Measurements from ENCODE around the gene FAM180A.
"Not testable (repeated sequence)": the region's sequence is repeated elsewhere in the genome, so short reads cannot be mapped to it uniquely, and the experiment has no call there.

FAM180A gene

DNA sequence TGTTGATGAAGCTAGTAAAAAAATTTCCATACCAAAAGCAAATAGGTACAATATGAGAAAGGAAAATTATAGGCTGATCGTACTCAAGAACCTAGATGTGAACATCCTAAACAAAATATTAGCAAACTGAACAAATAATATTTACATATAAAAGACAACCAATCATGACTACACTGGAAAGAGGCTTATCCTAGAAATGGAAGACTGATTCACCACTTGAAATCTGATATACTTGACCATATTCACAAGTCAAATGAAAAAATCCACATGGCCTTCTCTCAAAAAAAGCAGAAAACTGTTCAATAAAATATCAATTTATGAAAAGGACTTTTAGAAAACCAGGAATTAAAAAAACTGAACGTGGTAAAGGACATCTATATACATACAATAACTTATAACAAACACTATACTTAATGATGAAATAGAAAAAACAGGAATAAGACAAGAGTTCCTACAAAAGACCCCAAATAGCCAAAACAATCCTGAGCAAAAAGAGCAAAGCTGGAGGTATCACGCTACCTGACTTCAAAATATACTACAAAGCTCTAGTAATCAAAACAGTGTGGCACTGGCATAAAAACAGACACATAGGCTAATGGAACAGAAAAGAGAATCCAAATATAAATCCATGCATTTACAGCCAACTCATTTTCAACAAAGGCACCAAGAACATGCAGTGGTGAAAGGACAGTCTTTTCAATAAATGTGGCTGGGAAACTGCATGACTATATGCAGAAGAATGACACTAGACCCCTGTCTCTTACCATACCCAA, 29.2 kb upstream of the FAM180A start:
- Histone ChIP-seq H3K4me3 (no peak overlapping the region), H3K27me3 (no peaks in the 10 kb centered on the region), H3K9me3 (peaks cover 0 to 8% (median 0%) of the 10 kb centered on the region in 3 donors), H3K27ac (no peak overlapping the region), H3K4me1 (no peaks in the 10 kb centered on the region), H3K36me3 (no peaks in the 10 kb centered on the region)
- intact Hi-C loops (cut with DNase I; ENCODE audit: low total_unique reads), result no loop called here
- DNase-seq, result no peak
- TF ChIP-seq, protein P1, sequence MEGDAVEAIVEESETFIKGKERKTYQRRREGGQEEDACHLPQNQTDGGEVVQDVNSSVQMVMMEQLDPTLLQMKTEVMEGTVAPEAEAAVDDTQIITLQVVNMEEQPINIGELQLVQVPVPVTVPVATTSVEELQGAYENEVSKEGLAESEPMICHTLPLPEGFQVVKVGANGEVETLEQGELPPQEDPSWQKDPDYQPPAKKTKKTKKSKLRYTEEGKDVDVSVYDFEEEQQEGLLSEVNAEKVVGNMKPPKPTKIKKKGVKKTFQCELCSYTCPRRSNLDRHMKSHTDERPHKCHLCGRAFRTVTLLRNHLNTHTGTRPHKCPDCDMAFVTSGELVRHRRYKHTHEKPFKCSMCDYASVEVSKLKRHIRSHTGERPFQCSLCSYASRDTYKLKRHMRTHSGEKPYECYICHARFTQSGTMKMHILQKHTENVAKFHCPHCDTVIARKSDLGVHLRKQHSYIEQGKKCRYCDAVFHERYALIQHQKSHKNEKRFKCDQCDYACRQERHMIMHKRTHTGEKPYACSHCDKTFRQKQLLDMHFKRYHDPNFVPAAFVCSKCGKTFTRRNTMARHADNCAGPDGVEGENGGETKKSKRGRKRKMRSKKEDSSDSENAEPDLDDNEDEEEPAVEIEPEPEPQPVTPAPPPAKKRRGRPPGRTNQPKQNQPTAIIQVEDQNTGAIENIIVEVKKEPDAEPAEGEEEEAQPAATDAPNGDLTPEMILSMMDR (IDR thresholded peaks at IDR 0.05), result no peak

DNA sequence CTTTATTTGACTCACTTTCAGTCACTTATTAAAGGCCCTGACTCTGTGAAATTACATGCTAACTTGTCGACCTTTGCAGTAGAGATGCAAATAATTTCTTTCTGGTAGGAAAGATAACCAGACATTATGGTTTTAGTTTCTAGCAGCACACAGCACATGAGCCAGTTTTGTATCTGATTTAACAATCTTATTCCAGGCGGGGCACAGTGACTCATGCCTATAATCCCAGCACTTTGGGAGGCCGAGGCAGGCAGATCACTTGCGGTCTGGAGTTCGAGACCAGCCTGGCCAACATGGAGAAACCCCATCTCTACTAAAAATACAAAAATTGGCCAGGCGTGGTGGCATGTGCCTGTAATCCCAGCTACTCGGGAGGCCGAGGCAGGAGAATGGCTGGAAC, 27.3 kb upstream of the FAM180A start:
- H3K9me3 ChIP-seq; H3K27ac ChIP-seq; intact Hi-C loops (cut with DNase I; ENCODE audit: low total_unique reads); DNase-seq; H3K36me3 ChIP-seq; H3K4me1 ChIP-seq; H3K4me3 ChIP-seq; H3K27me3 ChIP-seq: not testable (repeated sequence)

DNA sequence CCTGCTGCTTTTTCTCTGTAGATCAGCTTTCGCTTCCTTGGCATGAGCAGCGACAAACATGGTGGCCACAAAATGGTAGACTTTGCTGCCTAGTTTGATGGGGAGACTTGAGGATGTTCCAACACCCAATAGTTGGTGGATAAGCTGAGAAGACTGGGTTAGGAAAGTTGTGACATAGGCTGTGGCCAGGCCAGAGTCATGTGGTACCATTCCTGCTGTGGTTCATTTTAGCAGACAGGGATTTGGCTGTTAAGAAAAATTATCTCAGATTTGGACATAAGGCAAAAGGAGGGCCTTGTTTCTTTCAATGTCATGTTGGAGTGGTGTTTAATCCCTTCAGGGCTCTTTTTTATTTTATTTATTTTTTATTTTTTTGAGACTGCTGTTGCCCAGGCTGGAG, 26.6 kb upstream of the FAM180A start:
- Histone ChIP-seq H3K9me3 (peaks cover 0 to 8% (median 0%) of the 10 kb centered on the region in 3 donors), H3K4me1 (no peaks in the 10 kb centered on the region), H3K36me3 (no peaks in the 10 kb centered on the region), H3K4me3 (no peak overlapping the region), H3K27me3 (no peaks in the 10 kb centered on the region), H3K27ac (no peak overlapping the region)
- DNase-seq, result no peak
- intact Hi-C loops (cut with DNase I; ENCODE audit: low total_unique reads), result no loop called here
- TF ChIP-seq, protein P1 (IDR thresholded peaks at IDR 0.05), result no peak

DNA sequence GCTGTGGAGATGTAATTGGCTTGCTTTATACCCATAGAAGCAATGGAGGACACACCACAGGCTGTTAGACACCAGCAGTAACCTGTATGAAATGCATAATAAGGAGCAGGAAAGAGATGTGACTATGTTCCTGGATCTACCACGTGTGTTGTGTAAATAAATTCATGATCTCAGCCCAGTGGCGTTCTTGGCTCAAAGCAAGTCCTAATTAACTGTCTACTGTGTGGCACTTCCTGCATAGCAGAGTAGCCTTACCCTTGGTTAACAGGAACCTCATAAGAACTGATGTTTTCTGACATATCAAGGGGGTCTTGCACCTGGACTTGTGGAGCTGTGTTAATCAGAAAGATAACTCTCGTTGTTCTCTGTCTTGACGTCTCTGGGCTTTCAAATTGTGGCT, 25.7 kb upstream of the FAM180A start:
- no peak overlapping the region for H3K27ac ChIP-seq

DNA sequence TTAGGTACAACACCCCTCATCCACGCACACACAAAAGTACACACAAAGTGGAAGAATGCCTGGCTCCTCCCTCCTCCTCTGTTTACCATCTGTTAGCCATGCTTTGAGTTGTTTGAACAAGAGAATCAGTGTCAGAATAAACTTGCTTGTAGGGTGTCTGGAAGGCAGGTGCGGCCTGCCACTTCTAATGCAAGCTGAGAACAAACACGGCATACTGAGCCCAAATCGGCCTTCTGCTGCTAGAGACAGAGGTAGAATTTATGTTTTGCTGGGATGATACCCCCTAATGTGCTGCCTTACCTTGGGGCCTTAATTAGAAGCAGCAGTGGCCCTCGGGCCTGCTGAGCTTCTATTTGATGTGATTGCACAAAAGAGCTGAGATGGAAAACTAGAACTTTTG, 24.9 kb upstream of the FAM180A start:
- Histone ChIP-seq H3K27ac (no peak overlapping the region), H3K4me1 (peaks cover 0 to 5% (median 0%) of the 10 kb centered on the region in 4 donors), H3K4me3 (no peak overlapping the region), H3K36me3 (no peaks in the 10 kb centered on the region), H3K9me3 (peaks cover 0 to 8% (median 0%) of the 10 kb centered on the region in 3 donors), H3K27me3 (no peaks in the 10 kb centered on the region)
- TF ChIP-seq, protein P1 (IDR thresholded peaks at IDR 0.05), result no peak
- DNase-seq, result no peak
- intact Hi-C loops (cut with DNase I; ENCODE audit: low total_unique reads), result no loop called here

More for the DNA sequence above, 25.7 kb upstream of the FAM180A start:
- Histone ChIP-seq H3K9me3 (peaks cover 0 to 8% (median 0%) of the 10 kb centered on the region in 3 donors), H3K36me3 (no peaks in the 10 kb centered on the region), H3K27me3 (no peaks in the 10 kb centered on the region), H3K4me3 (no peak overlapping the region), H3K4me1 (peaks cover 0 to 2% (median 0%) of the 10 kb centered on the region in 4 donors)
- intact Hi-C loops (cut with DNase I; ENCODE audit: low total_unique reads), result no loop called here
- TF ChIP-seq, protein P1 (IDR thresholded peaks at IDR 0.05), result no peak
- no peak for DNase-seq

DNA sequence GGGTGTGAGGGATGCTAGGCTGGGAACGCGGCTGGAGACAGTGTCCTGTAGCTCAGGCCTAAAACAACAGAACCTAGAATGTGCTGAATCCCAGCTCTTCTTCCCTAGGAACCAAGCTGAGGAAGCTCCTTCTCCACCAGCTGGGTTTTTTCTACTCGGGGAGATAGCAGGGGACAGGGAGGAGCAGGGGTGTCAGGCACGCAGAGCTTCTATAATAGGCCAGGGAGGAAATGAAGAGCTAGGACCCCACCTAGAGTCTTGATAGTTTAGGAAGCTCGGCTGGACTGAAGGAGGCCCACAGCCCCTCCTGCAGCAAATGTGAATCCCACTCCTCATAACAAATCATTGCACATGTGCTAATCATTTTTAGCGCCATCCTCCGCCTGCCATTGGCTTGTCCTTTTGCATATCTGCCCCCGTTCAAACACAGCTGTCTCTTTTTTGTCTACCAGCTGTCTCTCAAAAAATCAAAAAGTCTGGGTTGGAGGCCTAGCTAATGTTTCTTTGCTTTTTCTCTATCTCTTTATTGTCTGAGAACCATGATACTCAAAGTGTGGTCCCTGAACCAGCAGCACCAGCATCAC, 24.1 kb upstream of the FAM180A start:
- no peak for DNase-seq
- no peak overlapping the region for H3K4me3 ChIP-seq
- peaks cover 0 to 5% (median 0%) of the 10 kb centered on the region in 4 donors for H3K4me1 ChIP-seq
- no peaks in the 10 kb centered on the region for H3K27me3 ChIP-seq
- intact Hi-C loops (cut with DNase I; ENCODE audit: low total_unique reads), result no loop called here
- no peak overlapping the region for H3K27ac ChIP-seq
- TF ChIP-seq, protein P1 (IDR thresholded peaks at IDR 0.05), result no peak
- H3K9me3 ChIP-seq, result peaks cover 0 to under 1% (median 0%) of the 10 kb centered on the region in 3 donors
- H3K36me3 ChIP-seq, result no peaks in the 10 kb centered on the region
